Neuron (in vitro differentiated cells): ENCODE results near the gene CRY1.

Experiments used
- H2AFZ ChIP-seq: one replicate; pipeline ENCODE4 v1.6.1; 2013; ENCODE audit warnings: low read depth, mild to moderate bottlenecking, inconsistent platforms, low read length, moderate library complexity
- H3K27me3 ChIP-seq: one replicate; pipeline ENCODE4 v1.6.1; 2013; ENCODE audit warnings: low read length; ENCODE audit not compliant: insufficient read depth
- H3K36me3 ChIP-seq: one replicate; pipeline ENCODE4 v1.6.1; 2013; ENCODE audit warnings: low read length; ENCODE audit not compliant: insufficient read depth
- H3K4me1 ChIP-seq: one replicate; pipeline ENCODE4 v1.6.1; 2013; ENCODE audit warnings: low read length; ENCODE audit not compliant: insufficient read depth
- H3K4me3 ChIP-seq: 2 replicates; pipeline ENCODE4 v1.5.1; 2013; ENCODE audit warnings: mild to moderate bottlenecking, low read length, moderate library complexity
- H3K9me3 ChIP-seq: one replicate; pipeline ENCODE4 v1.6.1; 2013; ENCODE audit warnings: low read length

The CRY1 gene

DNA sequence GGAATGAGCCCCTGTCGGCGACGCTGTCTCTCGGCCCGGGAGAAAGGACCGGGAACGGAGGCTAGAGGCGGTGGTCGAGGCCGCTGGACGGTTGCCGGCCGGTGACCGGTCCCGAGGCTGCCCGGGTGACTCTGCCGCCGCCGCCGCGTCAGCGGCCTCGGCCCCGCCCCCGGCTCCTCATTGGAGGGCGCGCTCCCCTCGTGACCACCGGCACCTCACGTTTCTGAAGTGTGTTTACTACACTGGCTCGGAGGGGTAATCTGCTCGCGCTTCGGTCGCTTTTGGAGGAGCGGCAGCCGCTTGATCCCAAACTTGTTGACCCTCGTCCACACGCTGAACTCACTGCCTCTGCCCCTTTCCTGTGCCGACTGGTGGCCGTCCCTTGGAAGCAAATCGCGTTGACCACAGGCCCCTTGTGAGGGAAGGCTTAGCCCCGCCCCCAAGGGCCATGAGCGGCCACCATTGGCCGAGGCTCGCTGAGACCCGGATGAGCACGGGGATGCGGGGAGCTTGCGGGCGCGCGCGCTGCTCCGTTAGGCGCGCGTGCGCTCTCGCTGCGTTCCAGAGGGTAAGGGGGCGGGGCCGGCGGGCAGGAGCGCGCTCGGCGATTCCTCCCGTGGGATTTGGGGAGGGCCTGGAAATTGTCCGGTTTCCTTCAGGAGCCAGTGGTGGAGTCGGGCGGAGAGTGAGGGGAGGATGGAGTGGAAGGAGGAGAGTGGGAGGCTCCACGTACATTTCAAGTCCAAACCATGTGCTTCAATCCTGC, at the start of gene CRY1:
CRY1 (minus strand) TSS at position 133 of the 766 bp plus-strand sequence. CDS start 588 bp downstream, outside the sequence.
- no peaks in the 10 kb centered on the region for H3K9me3 ChIP-seq
- peak within 1 kb of the TSS; percentile 67 for H3K4me3 ChIP-seq
- peaks cover 11% of the 10 kb centered on the region for H3K4me1 ChIP-seq
- peak within 1 kb of the TSS; percentile 55 for H2AFZ ChIP-seq
- H3K36me3 ChIP-seq: no peaks in the 10 kb centered on the region
- H3K27me3 ChIP-seq: no peaks in the 10 kb centered on the region

DNA sequence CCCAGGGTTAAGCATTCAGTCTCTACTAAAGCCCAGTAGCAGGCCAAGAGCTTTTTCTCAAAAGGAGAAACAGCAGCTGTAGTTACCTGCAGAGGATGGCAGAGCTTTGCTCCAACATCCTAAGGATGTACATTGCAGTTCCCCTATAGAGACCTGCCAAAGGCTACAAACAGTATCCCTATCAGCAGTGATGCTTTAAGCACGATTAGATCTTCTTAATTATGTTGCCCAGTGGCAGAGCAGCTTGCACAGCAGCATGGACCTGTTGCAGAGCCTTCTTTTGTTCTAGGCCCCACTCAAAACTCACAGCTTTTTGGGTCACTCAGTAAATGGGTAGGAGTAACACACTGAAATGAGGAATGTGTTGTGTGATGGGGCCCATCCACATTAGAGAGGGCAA, 46.4 kb upstream of the CRY1 start:
- no peak overlapping the region for H3K4me3 ChIP-seq
- no peaks in the 10 kb centered on the region for H3K9me3 ChIP-seq
- no peaks in the 10 kb centered on the region for H3K4me1 ChIP-seq
- H3K27me3 ChIP-seq: no peaks in the 10 kb centered on the region
- H3K36me3 ChIP-seq: no peaks in the 10 kb centered on the region
- H2AFZ ChIP-seq: no peak overlapping the region

DNA sequence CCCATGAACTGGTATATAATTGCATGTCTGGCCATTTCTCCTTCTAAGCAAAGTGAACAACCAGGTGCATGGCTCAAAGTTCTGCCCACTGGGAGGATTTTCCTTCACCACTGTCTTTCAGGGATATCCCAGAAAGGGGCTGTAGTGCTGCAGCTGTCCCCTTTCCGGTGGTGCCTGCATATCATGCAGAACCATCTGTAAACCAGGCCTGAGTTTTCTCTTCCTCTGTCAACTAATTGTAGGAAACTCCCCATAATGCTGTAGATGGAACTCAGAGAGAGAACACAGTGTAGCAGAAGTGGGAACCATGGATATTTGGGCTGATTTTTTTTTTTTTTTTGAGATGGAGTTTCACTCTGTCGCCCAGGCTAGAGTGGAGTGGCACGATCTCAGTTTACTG, 45.6 kb upstream of the CRY1 start:
- Histone ChIP-seq H3K27me3 (no peaks in the 10 kb centered on the region), H3K36me3 (no peaks in the 10 kb centered on the region), H2AFZ (no peak overlapping the region), H3K4me1 (no peaks in the 10 kb centered on the region), H3K4me3 (no peak overlapping the region), H3K9me3 (no peaks in the 10 kb centered on the region)

DNA sequence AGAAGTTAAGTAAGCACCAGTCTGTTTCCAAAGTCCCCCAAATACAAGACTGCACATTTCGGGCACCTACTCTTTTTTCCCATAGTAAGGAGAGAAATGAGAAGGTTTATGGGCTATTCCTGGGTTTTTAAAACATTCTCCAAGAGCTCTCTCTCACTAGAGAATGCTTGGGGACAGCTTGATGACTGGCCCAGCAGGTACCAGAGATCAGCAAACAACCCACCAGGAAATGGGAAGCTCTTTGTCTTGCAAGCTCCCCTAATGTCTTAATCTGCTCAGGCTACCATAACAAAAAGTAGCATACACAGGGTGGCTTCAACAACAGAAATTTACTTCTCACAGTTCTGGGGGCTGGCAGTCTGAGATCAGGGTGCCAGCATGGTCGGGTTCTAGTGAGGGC, 41.8 kb upstream of the CRY1 start:
- Histone ChIP-seq H2AFZ (no peak overlapping the region), H3K4me3 (no peak overlapping the region), H3K27me3 (no peaks in the 10 kb centered on the region), H3K9me3 (no peaks in the 10 kb centered on the region), H3K4me1 (peaks cover 17% of the 10 kb centered on the region), H3K36me3 (no peaks in the 10 kb centered on the region)

DNA sequence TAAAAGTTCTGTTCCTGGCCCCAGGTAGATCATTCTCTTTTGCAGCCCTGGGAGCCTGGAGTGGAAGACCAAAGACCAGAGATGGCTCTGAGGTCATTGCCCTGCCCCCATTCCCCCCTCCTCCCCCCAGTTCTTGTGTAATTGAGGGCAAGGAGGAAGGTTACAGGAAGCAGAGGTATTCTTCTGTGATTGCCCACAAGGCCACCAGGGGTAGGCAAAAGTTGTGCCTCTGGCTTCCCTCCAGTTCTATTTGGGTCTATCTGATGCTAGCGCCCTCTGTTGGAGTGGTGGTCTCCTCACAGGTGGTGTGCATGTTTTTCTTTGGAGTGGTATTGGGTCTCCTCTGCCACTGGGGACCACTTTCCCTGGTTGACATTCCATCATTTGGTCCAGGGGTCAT, 41.2 kb upstream of the CRY1 start:
- H2AFZ ChIP-seq: no peak overlapping the region
- H3K9me3 ChIP-seq: no peaks in the 10 kb centered on the region
- no peak overlapping the region for H3K4me3 ChIP-seq
- no peaks in the 10 kb centered on the region for H3K27me3 ChIP-seq
- no peaks in the 10 kb centered on the region for H3K36me3 ChIP-seq
- peaks cover 18% of the 10 kb centered on the region for H3K4me1 ChIP-seq

DNA sequence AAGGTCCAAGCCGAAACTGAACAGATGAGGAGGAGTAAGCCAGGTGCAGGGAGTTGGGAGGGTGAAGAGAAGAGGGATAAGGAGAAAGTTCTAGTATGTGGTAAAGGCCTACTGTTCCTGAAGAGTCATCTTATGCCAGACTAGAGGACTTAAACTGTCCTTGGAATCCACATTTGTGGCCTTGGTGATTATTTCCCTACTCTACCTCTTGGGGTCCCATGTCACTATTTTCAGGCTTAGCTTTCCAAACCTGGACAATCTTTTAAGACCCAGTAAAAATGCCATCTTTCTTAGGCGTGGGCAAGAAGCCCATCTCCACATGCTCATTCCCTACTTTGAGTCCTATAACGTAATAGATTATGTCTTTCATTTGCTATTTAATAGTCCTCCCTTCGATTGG, 40.1 kb upstream of the CRY1 start:
- H2AFZ ChIP-seq: no peak overlapping the region
- no peaks in the 10 kb centered on the region for H3K9me3 ChIP-seq
- H3K27me3 ChIP-seq: no peaks in the 10 kb centered on the region
- no peak overlapping the region for H3K4me3 ChIP-seq
- peaks cover 21% of the 10 kb centered on the region for H3K4me1 ChIP-seq
- H3K36me3 ChIP-seq: no peaks in the 10 kb centered on the region

DNA sequence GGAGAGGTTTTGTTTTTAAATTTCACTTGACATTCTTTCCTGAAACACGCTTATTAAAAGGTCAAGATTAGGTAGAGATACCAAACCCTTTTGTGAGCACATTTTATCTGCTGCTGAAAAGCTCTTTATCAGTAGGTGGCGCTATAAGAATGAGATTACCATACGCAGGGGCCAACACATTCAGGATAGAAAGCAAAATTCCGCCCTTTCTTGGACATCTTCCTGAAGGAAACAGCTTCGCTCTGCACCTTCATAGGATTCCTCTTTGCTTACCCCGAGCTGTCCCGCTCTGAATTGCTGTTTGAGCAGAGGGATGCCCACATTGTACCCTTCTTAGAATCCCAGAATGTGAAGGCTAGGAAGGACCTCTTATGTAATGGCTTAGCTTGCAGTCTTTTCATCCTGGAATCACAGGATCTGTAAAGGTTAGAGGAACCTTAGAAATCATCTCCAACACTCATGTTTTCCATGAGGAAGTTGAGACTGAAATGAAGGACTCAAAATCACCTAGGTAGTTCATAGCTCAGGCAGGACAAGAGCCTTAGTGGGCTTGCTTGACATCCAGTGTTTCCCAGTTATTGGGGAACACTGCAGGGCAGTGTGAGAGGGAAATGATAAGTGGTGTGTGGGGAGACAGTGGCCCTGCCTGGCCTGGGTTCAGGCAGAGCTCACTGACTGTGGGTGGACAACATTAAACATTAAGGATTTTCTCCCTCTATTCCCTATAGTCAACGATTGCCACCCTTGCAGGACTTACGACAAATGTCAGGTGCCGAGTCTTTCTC, 38.7 kb upstream of the CRY1 start:
- Histone ChIP-seq H3K4me1 (peaks cover 31% of the 10 kb centered on the region), H2AFZ (peak overlapping the region; percentile 50), H3K9me3 (no peaks in the 10 kb centered on the region), H3K4me3 (peak overlapping the region; percentile 3), H3K27me3 (no peaks in the 10 kb centered on the region), H3K36me3 (no peaks in the 10 kb centered on the region)

DNA sequence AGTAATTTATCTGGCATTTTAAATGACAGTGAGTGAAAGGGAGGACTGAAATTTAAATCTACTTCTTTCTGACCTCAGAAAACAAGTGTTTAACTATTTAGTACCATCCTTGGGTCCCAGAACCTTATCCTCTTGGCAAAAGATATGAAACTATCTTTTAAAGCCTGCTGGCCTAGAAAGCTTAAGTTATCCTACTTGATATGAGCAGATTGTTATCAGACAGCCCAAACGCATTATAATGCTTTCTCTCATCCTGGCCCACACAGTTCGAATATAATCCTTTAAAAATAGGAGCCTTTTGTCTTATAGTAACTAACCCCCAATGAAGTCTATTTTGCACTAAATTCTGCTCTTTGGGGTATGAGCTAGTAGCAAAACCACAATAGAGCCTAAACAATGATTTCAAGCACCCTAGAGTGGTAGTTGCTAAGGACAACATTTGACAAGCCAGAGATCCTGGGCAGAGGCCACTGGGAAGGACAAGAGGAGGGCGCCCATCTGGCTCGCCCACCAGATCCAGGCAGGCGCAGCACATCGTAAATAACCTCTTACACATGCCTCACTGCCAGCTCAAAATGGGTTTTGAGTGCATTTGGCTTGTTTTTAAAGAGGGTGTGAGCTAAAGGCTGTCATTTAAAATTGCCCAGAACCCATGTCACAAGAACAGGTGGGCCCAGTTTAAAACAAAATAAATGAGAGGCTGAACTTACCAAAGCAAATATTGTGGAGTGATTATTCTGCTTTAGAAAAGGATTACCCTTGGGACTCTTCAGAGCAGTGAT, 37.7 kb upstream of the CRY1 start:
- Histone ChIP-seq H3K4me3 (no peak overlapping the region), H3K27me3 (no peaks in the 10 kb centered on the region)

DNA sequence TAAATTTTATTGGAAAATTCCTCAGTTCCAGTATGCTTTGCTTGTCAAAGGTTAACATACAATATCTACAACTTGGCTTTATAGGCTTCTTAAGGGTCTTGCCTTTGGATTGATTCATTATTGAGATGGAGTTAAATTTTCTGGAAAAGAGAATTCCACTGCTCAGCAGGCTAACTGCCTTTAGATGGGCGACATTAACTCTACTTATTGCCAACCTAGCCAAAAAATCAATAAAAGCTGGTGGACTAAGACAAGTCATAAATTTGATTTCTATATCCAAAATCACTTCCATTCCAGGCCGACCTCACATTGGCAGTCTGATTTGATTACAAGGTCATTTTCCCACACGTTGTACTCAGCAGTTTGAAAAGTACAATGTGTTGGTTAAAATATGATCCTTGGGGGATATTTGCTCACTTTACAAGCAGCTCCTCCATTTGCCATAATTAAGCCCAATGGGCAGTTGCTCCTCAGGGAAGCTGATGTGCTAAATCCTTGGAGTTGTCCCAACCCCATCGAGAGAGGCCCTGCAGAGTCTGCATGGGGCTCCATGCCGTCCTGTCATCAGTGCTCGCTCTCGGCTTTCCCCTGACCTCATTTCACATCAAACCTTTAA, 36.1 kb upstream of the CRY1 start:
- H2AFZ ChIP-seq: no peak overlapping the region
- no peaks in the 10 kb centered on the region for H3K27me3 ChIP-seq
- no peak overlapping the region for H3K4me3 ChIP-seq
- no peaks in the 10 kb centered on the region for H3K9me3 ChIP-seq
- H3K4me1 ChIP-seq: peaks cover 44% of the 10 kb centered on the region
- no peaks in the 10 kb centered on the region for H3K36me3 ChIP-seq

More for the DNA sequence above, 37.7 kb upstream of the CRY1 start:
- Histone ChIP-seq H3K4me1 (peaks cover 41% of the 10 kb centered on the region), H3K9me3 (no peaks in the 10 kb centered on the region), H2AFZ (peak overlapping the region; percentile 0), H3K36me3 (no peaks in the 10 kb centered on the region)

DNA sequence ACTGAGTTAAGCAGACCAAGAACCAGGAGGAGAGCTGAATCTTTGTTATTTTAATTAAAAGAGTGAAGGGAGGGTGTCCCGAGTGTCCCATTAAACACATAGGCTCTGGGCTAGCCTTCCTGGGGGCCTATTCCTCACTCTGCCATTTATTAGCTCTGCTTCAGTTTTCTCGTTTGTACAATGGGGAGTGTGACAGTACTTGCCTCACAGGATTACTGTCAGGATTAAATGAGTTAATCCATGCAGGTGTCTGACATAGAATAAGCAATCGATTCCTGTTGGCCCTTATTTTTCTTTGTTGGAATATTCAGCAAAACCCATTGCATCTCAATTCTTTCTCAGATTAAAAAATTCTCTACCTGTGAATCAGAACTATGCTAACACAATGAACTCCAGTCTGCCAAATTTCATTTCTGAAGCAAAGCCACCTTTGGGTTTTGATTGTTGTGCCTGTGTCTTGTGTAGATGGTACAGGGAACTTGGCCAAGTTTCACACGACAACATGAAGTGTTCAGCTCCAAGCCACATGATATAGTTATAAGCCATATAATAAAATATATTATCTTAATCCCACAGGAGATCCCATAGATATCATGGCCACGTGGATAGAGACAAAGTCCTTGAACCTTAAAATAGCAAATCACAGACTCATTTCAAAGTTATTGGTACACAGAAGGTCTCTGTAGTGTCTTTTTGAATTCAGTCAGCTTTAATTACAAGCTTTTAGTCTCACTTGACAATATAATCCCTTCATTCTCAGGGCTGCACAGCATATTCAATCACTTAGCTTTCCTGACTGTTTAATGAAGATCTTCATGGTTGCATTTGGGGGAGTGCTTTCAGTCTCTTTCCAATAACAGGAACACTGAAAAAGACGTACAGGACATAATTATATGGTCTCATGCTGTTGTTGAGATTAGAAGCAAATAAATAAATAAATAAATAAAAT, 34.4 kb upstream of the CRY1 start:
- peaks cover 44% of the 10 kb centered on the region for H3K4me1 ChIP-seq

DNA sequence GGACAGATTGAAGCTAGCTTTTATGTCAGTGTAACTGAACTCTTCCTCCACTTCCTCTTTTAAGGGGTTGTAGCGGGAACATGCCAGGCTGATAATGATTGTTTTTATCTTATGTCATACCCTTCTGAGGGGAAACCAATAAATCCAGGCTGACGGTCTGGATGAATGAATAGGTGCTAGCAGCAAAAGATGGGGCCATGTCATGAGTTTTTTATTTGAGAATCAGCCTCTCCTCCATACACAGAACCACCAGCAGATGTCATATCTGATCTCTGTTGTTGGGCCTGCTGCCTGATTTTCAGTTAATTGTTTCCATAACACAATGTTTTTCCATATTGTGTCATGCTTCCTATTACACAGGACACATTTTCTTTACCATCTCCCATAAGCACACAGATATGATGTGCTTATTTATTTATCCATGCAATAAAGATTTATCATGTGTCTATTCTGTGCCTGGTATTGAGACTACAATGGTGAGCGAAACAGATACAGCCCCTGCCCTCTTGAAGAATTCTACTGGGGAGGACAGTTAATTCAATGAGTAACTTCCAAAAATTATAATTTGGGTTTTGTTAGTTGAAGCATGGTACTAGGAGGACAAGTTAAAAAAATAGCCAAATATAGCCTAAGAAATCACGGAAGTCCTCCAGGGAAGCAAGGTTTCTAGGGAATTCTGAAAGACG, 33.6 kb upstream of the CRY1 start:
- peaks cover 37% of the 10 kb centered on the region for H3K4me1 ChIP-seq
- H3K27me3 ChIP-seq: peaks cover 3% of the 10 kb centered on the region
- no peak overlapping the region for H3K4me3 ChIP-seq
- H2AFZ ChIP-seq: peak overlapping the region; percentile 55
- H3K9me3 ChIP-seq: peaks cover 4% of the 10 kb centered on the region
- H3K36me3 ChIP-seq: no peaks in the 10 kb centered on the region

More for the DNA sequence above, 34.4 kb upstream of the CRY1 start:
- Histone ChIP-seq H3K9me3 (peaks cover 4% of the 10 kb centered on the region), H2AFZ (peak overlapping the region; percentile 55), H3K36me3 (no peaks in the 10 kb centered on the region), H3K4me3 (no peak overlapping the region), H3K27me3 (no peaks in the 10 kb centered on the region)
